CD4-positive, alpha-beta T cell treated with Interleukin-6 for 4 hours (primary cell): ENCODE measurements around the gene HPN.
"Not testable (repeated sequence)": the region's sequence is repeated elsewhere in the genome, so short reads cannot be mapped to it uniquely, and the experiment has no call there.

ENCODE experiments used
- DNase-seq: peaks from one replicate; pipeline ENCODE4 v3.0.0-alpha.2; 2020; ENCODE audit warnings: mixed read lengths

Gene HPN

DNA sequence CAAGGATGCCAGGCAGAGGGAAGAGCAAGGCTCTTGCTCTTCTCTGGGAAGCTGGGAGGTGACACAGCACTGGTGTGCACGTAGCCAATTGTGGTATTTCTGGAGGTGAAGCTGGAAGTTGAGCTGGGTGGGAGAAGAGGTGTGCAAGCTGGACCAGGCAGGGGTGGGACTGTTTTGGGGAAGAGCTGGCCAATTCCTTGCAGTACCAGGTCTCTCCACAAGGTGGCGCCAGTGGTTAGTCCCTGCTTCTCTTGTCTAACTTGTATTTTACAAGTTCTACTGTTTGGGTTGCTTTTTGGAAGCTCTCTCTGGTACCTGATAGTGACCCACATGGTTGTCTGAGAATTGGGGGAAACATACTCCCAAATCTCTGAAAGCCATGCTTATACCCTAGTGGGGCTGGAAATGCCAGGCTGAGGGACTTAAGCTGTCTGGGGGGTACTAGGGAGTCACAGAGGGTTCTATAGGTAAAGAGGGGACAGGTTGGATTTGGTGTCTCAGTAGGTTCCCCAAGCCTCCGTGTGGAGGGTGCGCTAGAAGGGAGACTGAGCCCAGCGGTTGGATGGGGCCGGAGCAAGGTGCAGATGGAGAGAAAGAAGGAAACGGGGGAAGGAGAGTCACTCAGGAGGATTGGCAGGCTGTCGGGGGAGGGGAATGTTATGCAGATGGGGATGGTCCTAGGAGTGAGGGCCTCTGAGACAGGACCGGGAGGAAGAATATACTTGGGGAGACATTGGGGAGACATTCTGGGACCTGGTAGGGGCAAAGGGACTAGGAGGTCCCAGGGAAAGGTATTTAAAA is 3.0 kb downstream of the HPN start:
- peak; percentile 69 for DNase-seq

DNA sequence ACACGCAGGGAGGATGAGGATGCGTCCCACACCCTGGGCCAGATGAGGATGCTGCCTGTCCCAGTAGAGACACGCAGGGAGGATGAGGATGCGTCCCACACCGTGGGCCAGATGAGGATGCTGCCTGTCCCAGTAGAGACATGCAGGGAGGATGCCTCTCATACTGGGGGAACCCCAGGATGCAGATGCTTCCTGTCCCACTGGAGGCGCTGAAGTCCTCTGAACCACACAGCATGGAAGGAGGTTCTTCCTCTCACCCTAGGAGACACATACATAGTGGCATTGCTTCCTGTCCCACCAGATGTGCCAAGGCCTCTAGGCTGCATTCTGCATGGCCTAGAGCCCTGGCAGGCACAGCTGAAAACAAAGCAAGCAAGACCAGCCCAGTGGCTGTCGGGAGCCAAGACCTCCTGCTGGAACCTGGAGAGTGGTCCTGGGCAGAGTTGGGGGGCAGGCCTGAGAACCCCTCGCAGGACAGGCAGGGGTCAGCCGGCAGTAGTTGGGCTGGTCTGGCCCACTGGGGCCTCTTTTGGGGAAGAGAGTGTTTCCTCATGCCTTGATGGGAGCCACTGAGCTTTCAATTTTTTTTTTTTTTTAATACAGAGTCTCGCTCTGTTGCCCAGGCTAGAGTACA is 4.3 kb downstream of the HPN start:
- peak; percentile 38 for DNase-seq

DNA sequence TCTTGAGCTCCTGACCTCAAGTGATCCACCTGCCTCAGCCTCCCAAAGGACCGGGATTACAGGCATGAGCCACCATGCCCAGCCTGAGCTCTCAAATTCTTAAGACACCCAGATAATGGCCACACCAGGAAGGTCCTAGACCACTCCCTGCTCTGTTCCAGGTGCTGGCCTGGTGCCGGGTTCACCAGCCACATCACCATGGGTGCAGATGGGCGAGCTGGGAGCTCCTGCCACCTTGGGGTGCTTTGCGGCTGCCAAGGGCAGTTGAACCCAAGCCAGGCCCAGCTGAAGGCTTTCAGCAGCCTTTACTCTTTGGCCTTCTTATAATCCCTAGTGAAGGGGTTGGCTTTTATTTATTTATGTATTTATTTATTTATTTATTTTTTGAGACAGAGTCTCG is 4.9 kb downstream of the HPN start:
- no peak for DNase-seq

DNA sequence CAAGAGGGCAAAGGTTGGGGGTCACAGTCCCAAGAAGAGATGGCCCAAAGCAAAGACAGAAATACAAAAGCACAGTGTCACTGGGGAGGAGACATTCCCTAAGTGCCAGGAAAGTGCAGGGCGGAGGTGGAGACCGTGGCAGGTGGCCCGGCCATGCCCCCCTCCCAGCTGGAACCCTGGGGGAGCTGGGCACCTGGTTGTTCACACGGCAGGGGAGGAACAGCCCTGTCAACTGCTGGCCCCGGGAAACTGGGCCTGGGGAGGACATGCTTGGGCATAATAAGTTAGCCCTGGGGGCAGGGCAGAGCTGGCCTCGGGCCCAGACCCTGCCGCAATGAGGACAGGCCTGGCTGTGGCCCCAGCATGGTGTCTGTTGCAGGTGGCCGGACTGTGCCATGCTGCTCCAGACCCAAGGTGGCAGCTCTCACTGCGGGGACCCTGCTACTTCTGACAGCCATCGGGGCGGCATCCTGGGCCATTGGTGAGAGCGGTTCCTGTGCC is 7.4 kb downstream of the HPN start:
- no peak for DNase-seq

DNA sequence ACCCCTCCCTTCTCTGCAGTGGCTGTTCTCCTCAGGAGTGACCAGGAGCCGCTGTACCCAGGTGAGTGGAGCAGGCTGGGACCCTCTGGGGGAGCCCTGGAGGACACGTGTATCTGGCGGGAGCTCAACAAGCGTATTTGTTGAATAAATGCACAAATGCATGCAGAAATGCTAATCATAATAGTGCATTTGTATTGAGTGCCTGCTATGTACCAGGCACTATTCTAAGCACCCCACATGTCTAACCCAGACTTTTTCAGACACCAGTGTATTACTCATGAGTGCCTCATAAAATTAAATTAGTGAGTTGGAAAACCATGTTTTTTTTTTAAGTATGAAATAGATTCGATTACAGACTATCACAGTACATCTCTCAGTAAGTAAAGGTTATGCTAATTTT is 7.9 kb downstream of the HPN start:
- DNase-seq = no peak

DNA sequence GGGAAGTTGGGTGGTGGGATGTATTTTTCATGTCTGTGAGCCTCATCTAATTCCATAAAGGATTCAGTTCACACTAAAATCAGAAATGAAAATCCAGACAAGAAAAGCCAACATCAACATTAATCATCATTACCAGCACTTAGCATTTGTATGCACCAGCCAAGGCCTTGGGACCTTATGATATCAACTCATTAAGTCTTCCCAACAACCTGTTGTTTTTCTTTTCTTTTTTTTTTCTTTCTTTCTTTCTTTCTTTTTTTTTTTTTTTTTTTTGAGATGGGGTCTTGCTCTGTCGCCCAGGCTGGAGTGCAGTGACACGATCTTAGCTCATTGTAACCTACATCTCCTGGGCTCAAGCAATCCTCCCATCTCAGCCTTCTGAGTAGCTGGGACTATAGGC is 9.1 kb downstream of the HPN start:
- DNase-seq = not testable (repeated sequence)

DNA sequence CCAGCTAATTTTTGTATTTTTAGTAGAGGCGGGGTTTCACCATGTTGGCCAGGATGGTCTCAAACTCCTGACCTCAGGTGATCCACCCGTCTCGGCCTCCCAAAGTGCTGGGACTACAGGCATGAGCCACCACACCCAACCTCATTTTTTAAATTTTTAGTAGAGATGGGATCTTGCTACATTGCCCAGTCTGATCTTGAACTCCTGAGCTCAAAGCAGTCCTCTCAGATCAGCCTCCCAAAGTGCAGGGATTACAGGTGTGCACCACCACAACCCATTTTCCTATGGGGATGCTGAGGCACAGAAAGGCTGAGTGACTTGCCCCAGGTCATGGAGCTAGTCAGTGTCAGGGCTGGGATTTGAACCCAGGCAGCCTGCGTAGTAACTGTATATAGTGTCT is 9.7 kb downstream of the HPN start:
- DNase-seq = not testable (repeated sequence)

DNA sequence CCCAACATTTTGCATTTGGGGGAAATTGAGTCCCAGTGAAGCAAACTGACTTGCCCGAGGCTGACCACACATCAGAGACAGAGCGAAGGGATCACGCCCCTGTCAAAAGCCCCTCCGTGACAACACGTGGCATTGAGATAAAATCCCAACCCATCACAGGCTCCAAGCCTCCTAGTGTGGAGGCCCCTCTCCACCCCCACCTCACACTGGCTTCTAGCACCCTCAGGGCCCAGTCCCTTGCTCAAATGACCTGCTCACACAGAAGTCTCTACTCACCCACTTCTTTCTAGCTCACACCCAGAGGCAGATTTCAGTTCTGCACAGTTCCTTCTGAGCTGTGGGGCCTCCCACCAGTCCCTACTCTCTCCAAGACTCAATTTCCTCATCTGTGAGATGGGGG is 10.3 kb downstream of the HPN start:
- no peak for DNase-seq

DNA sequence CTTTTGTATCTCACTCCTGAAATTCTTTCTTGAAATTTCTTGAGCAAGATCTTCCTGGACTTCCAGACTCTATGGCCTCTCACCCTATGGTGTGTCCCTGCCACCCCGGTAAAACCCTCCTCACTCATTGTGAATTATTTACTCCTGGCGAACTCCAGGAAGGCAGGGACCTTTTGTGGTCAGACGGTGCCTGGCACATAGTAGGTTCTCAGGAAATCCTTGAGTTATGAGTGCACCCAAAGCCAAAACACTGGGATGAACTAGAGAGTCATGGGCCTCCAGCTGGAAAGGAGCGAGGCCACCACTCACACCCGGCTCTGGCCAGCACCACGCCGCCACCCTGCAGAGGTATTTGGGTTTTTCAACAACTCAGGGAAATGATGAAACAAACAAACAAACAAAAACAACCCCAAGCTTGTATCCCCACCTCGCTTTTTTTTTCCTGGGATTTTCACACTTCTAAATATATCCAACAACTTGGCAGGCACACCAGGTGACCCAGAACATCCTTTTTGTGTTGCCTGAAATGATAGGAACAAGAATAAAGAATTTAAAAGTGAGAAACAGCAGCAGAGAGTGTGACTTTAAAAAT is 11.2 kb downstream of the HPN start:
- DNase-seq = no peak

DNA sequence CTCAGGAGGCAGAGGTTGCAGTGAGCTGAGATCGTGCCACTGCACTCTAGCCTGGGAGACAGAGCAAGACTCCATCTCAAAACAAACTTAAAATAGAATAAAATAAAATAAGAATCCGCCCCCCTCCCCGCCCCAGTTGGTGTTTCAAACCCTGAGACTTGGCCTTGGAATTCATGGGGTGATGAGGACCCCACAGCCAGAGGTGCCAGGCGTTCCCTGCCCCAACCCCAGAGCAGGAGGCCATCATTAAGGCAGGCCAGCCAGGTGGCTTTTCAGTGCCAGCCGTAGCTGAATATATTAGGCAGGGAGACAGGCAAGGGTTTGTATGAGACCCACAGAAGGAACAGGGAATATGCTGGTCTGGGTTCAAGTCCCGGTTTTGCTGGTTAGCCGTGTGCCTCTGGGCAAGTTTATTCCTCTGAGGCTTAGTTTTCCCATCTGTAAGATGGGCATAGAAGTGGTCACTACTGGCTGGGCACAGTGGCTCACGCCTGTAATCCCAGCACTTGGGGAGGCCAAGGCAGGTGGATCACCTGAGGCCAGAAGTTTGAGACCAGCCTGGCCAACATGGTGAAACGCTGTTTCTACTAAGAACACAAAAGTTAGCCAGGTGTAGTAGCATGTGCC is 12.3 kb downstream of the HPN start:
- no peak for DNase-seq

DNA sequence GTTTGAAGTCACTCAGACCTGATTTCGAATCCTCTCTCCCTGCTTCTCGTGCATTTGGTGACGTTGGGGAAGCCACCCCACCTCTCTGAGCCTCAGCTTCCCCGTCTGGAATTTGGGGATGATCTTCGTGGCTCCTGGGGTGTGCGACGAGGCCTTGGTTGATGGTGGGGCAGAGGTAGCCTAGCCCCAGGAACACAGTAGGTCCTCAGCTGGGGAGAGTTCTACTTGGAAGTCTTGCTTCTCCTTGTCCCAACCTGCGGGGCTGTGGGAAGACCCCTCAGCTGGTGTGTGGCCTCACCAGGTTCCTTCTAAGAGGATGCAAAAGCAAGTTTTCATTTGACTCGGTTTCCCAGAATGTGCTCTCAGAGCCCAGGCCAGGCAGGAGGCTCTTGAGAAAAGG is 13.1 kb downstream of the HPN start:
- DNase-seq = no peak

DNA sequence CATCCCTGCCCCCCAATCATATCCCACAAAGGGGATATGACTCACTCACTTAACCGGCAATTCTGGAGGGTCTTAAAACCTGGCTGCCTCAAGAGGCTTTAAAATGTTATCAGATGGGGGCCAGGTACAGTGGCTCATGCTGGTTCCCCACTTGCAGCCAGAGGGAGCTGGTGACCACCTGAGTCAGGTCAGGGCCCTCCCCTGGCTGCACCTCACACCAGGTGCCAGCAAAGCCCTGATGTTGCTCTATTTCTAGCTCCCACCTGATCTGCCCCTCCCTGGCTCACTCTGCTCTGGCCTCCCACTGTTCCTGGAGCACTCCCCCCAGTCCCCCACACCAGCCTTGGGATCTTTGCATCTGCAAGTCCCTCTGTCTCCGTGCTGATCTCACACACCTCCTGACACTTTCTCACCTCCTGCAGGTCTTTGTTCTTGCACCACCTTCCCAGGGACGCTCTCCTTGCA is 14.2 kb downstream of the HPN start:
- peak; percentile 10 for DNase-seq

DNA sequence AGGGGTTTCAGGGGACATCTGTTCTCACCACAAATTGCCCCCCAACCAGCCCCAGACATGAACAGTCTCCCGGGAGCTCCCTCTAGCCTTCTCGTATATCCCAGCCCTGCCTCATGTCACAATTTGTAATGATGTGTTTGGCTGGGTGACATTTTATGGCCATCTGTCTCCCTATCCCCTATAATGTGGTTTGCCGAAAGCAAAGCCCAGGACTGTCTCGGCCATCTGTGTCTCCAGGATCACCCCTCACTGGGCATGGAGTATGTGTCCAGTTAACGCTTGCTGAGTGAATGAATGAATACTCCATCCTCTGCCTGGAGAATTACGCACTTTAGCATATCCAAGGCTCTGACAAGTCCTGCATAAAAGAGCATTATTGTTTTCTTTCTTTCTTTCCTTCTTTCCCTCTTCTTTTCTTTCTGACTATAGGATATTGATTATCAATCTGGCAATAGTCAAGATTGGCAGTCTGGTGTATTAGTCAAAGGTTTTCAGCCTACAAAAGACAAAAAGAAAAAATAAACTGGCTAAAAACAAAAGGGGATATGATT is 15.1 kb downstream of the HPN start:
- DNase-seq = no peak

DNA sequence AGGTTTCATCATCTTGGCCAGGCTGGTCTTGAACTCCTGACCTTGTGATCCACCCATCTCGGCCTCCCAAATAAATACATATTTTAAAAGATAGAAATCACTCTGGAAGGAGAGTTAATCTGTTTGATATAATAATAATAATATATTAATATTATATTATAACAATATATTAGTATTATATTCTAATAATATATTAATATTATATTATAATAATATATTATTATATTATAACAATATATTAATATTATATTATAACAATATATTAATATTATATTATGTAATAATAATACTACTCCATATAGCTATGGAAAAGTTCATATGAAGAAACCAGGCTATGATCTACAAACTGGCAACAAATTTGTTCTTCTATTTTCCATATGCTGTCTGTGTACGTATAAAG is 16.8 kb downstream of the HPN start:
- no peak for DNase-seq

DNA sequence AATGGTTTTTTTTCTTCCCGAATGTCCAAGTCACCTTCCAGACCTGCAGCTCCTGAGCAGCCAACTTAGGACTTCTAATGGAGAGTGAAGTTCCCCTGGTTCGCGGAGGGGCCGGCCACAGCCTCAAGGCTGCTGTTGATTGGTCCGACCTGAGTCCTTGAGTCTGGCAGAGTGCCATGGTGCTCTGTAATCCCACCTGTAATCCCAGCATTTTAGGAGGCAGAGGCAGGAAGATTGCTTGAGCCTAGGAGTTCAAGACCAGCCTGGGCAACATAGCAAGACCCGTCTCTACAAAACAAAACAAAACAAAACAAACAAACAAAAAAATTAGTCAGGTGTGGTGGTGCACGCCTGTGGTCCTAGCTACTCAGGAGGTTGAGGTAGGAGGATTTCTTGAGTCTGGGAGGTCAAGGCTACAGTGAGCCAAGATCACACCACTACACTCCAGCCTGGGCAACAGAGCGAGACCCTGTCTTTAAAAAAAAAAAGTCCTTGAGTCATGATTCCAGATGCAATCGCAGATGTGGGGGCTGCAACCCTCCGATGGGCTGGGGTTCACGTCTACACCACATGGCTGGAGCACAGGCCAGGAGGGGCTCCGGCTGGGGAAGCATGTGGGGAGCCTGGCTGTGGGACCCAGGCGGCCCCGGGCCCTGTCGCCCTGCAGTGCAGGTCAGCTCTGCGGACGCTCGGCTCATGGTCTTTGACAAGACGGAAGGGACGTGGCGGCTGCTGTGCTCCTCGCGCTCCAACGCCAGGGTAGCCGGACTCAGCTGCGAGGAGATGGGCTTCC is 17.7 kb downstream of the HPN start:
- no peak for DNase-seq

DNA sequence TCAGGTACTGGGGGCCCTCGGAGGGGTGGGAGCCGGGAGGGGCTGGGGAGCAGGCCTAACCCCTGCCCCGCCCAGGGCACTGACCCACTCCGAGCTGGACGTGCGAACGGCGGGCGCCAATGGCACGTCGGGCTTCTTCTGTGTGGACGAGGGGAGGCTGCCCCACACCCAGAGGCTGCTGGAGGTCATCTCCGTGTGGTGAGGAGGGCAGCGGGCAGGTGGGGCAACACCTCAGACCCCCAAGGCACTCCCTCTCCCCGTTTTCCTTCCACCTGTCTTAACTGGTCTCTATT is 18.2 kb downstream of the HPN start:
- DNase-seq = no peak

DNA sequence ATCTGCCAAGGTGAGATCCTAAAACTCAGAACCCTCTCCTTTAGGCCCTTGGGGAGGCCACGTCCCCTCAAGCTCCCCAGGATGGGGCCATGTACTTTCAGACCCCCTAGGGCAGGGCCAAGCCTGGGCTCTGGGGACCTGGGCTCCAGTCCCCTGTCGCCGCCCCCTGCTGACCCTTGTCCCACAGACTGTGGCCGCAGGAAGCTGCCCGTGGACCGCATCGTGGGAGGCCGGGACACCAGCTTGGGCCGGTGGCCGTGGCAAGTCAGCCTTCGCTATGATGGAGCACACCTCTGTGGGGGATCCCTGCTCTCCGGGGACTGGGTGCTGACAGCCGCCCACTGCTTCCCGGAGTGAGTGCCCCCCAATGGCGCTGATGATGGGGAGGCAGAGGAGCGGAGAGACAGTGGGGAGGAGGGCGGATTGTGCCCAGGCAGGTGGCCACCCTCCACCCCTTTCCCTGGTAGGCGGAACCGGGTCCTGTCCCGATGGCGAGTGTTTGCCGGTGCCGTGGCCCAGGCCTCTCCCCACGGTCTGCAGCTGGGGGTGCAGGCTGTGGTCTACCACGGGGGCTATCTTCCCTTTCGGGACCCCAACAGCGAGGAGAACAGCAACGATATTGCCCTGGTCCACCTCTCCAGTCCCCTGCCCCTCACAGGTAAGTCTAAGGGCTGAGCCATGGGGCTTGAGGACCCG is 18.8 kb downstream of the HPN start:
- DNase-seq = no peak

DNA sequence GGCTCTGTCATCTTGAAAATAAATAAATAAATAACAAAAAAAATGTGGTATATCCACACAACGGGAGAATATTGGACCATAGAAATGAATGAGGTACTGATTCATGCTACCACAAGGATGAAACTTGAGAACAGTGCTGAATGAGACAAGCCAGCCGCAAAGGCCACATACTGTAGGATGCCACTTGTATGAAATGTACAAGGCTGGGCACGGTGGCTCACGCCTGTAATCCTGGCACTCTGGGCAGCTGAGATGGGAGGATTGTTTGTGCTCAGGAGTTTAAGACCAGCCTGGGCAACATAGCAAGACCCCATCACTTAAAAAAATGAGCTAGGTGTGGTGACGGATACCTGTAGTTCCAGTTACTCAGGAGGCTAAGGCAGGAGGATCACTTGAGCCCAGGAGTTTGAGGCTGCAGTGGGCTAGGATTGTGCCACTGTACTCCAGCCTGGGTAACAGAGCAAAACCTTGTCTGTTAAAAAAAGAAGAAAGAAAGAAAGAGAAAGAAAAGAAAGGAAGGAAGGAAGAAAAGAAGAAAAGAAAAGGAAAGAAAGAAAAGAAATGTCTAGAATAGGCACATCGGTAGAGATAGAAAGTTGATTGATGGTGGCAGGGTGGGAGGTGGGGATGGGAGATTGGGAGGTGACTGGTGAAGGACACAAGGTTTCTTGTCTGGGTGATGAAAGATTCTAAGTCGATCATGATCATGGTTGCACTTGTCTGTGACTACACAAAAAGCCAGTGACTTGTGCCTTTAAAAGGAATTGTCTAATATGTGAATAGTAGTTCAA is 20.3 kb downstream of the HPN start:
- no peak for DNase-seq

DNA sequence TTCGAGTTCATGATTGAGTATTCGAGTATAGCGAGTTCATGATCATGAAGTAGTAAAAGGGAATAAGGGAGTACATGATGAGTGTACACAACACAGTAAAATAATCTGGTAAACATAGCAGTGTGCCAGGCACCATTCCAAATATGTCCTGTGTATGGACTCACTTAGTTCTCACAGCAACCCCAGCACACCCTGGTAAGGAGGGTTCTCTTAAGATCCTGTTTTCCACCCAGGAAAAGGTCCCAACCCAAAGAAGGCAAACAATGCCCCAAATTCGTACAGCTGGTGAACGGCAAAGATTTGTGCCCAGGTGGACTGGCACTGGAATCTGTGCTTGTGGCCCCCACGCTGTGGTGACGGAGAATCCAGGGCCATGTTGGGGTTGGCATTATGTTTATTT is 21.4 kb downstream of the HPN start:
- no peak for DNase-seq

DNA sequence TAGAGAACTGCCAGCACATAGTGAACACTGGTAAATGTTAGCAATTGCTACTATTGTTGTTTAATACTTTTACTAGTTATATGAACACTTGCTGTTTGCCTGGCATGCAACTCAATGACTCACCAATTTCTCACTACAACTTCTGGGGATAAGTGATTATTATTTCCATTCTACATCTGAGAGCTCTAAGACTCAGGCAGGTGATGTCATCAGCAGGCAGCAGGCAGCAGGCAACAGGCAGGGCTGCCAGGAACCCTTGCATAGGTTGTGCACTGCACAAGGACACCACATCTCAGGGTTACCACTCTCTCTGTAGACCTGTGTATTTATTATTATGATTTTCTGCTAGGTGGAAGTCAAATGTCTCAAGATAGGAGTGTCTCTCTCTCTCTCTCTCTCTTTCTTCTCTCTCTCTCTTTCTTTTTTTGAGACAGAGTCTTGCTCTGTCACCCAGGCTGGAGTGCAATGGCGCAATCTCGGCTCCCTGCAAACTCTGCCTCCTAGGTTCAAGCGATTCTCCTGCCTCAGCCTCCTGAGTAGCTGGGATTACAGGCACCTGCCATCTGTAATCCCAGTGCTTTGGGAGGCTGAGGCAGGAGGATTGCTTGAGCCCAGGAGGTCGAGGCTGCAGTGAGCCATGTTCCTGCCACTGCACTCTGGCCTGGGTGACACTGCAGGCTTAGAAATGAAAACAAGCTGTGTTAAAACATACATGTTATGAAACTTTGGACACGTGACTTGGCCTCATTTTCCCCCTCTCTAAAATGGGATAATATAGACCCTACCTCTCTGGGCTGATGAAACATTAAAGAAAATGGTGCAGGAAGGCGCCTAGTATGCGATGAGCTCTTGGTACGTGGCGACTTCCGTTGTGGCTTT is 22.7 kb downstream of the HPN start:
- peak; percentile 5 for DNase-seq
